HFF-Myc (cell line): ENCODE measurements around the gene SOCS1.

Source experiments
- DNase-seq: peaks from one replicate; pipeline ENCODE4 v3.0.0-alpha.2; 2011; ENCODE audit warnings: low read depth; ENCODE audit errors: extremely low read depth
- H3K4me3 ChIP-seq: replicated peaks from 2 replicates; pipeline ENCODE4 v1.5.1; 2011; ENCODE audit warnings: low read depth, mild to moderate bottlenecking, control low read depth, low read length
- TF ChIP-seq, protein P1 (sequence below): IDR thresholded peaks from 2 replicates; pipeline ENCODE4 v1.5.1; 2012; ENCODE audit warnings: mild to moderate bottlenecking, low read depth, low read length, control low read depth; ENCODE audit errors: missing control alignments

The SOCS1 gene

DNA sequence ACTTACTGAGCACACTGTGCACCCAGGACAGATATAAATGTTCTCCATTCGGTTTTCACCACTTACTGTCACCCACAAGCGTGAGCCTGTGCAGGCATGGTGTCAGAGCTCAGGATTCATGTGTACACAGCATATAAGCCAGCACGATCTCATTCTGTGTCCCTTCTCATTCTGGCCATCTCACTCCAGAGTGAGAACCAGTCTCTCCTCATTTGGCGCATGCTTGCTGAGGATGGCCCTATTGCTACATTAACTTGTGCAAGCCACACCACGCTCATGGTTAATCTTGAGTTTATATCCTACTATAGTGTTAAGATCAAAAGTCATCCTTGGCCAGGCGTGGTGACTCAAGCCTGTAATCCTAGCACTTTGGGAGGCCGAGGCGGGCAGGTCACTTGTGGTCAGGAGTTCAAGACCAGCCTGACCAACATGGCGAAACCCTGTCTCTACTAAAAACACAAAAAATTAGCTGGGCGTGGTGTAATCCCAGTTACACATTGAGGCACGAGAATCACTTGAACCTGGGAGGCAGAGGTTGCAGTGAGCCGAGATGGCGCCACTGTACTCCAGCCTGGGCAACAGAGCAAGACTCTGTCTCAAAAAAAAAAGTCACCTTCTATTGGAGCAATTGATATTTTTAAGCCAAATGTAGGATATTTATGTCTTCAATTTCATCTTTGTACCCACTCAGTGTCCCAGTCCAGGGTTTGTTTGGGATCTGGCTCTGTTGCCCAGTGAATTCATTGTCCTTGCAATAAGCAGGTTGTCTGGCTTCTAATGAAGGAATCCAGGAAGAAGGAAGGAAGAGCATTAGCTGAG, 20.9 kb downstream of the SOCS1 start:
- no peak overlapping the region for H3K4me3 ChIP-seq
- TF ChIP-seq, protein P1, sequence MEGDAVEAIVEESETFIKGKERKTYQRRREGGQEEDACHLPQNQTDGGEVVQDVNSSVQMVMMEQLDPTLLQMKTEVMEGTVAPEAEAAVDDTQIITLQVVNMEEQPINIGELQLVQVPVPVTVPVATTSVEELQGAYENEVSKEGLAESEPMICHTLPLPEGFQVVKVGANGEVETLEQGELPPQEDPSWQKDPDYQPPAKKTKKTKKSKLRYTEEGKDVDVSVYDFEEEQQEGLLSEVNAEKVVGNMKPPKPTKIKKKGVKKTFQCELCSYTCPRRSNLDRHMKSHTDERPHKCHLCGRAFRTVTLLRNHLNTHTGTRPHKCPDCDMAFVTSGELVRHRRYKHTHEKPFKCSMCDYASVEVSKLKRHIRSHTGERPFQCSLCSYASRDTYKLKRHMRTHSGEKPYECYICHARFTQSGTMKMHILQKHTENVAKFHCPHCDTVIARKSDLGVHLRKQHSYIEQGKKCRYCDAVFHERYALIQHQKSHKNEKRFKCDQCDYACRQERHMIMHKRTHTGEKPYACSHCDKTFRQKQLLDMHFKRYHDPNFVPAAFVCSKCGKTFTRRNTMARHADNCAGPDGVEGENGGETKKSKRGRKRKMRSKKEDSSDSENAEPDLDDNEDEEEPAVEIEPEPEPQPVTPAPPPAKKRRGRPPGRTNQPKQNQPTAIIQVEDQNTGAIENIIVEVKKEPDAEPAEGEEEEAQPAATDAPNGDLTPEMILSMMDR: no peak
- DNase-seq: no peak

DNA sequence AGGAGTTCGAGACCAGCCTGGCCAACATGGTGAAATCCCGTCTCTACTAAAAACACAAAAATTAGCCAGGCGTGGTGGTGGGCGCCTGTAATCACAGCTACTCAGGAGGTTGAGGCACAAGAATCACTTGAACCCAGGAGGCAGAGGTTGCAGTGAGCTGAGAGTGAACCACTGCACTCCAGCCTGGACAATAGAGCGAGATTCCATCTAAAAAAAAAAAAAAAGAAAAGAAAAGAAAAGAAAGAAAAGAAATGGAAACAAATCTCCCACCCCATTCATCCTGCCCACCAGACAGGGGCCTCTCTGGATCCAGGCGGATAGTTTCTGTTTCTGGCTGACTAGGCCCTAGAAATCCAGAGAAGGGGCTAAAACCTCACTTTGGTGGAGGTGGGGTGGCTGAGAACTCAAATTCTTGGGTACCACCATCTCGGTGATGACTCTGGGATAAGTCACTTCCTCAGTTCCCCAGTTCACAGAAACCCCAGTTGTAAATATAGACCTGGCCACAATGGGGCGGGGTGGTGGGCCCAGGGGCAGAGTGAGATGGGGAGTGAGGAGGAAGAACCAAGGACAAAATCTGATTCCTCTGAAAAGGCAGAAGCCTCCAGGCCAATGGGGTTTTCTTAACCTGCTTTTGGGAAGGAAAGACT, 22.2 kb downstream of the SOCS1 start:
- TF ChIP-seq, protein P1: no peak
- no peak overlapping the region for H3K4me3 ChIP-seq
- DNase-seq: no peak

DNA sequence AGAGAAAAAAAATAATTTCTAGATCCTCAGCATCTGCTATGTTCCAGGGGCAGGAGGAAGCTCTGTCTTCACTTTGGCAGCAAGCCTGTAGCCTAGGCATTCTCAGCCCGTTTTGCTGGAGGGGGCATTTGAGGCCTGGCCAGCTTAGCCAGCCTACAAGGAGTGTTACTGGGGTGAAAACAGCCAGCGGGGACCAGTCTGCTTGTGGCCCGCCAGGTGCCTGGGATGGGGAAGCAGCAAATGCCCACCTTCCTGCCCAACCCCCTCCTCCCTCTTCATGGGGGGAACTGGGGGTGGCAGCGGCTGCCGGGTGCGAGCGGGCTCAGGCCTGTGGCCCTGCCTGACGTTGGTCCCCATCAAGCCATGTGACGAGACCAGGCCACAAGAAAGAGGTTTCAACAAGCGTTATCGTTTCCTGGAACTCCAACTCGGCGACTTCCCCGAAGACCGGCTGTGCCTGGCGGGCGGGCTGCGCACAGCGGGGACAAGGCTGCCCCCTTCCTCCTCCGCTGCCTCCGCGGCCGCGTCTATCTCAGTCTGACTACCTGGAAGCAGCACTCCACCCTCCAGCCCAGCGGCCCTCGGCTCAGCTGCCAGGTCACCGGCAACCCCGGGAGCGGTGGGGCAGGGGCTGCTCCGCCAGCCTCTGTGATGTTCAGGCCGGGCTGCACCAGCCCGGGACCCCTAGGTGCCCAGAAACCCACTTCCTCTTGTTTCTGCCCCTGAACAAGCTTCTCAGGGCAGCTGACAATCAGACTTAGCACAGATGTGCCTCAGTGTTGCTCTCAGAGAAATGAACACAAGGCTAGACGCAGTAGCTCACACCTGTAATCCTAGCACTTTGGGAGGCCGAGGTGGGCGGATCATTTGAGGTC, 22.9 kb downstream of the SOCS1 start:
- TF ChIP-seq, protein P1: no peak
- DNase-seq: no peak
- no peak overlapping the region for H3K4me3 ChIP-seq

DNA sequence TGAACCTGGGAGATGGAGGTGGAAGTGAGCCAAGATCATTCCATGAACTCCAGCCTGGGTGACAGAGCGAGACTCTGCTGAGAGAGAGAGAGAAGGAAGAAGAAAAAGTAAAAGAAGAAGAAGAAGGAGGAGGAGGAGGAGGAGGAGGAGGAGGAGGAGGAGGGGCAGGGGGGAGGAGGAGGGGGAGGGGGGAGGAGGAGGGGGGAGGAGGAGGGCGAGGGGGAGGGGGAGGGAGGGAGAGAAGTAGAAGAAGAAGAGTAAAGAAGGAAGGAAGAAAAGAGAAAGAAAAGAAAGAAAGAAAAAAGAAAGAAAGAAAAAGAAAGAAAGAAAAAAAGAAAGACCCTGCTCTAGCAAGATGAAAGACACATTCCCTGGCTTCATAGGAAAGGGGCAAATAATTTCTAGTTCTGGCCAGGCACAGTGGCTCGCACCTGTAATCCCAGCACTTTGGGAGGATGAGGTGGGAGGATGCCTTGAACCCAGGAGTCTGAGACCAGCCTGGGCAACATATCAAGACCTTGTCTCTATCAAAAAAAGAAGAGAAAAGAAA, 23.6 kb downstream of the SOCS1 start:
- no peak for DNase-seq
- TF ChIP-seq, protein P1: no peak
- H3K4me3 ChIP-seq: no peak overlapping the region

DNA sequence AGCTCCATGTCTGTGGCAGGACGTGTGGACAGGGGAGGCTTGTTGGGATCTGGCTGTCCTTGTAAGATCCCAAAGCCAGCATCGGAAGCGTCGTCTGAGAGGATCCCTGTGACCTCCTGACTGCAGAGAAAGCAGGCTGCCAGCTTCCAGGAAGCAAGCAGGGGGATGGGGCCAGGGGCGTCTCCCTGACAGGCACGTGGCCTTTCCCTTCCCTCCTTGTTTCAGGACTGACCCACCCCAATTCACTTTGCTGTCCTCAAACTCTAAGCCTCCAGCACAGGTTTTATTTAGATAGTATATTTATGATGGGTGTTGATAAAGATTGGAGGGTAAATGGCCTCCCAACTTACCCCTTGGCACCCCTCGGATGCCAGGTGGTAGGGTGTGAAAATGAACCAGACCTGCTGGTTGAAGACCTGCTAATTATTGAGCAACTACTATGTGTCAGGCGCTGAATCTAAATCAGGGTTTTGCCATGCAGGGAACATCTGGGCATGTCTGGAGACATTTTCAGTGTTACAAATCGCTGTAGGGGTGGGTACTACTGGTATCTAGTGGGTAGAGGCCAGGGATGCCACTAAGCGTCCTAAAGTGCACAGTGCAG, 24.5 kb downstream of the SOCS1 start:
- no peak for DNase-seq
- no peak overlapping the region for H3K4me3 ChIP-seq
- TF ChIP-seq, protein P1: no peak

DNA sequence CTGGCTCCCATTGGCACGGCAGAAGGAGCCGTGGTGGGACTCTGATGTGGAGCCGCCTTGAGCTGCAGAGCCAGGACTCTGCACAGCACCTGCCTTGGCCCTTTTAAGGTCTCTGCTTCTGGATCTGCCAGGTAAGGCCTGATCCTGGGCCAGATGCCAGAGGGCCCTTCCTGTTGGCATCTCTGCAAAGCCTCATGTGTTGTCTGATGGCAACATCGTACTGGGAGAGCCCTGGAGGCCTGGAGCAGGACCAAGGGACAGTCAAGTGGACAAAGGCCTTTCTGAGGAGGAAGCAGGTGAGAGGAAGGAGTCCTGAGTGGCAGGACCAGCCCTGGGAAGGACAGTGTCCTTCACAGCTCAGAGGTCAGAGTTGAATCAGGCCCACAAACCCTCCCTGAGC, 26.1 kb downstream of the SOCS1 start:
- DNase-seq: no peak
- TF ChIP-seq, protein P1: no peak

More for the DNA sequence above, 26.1 kb downstream of the SOCS1 start:
- no peak overlapping the region for H3K4me3 ChIP-seq
